Panc1 (cell line): ENCODE data around the gene PTGIS. TPM values are rescaled to one million over a fixed set of nuclear protein-coding genes. Genes with fewer than 3 reads are reported as not detected.

Experiments
- ATAC-seq: fragments of 200-7000 bp; cut with Tn5 transposase; 2 replicates; pipeline ENCODE4 v1.9.1; 2020; ENCODE audit warnings: mild to moderate bottlenecking, moderate library complexity
- BruUV-seq: library from RNA; stranded (reverse); fragments of 400-500 nt; replicated peaks from 2 replicates; lab custom pipeline; 2021; lab: Mats Ljungman, UMichigan
- CTCF ChIA-PET: fragments of 300-600 bp; sonication (Branson Sonifier 250); formaldehyde crosslinking; loops from one replicate; lab custom pipeline; 2022; ENCODE audit warnings: antibody characterized with exemption; lab: Charles Lee
- POLR2A ChIA-PET: fragments of 300-600 bp; sonication (Branson Sonifier 250); formaldehyde crosslinking; loops from one replicate; lab custom pipeline; 2022; ENCODE audit warnings: antibody characterized with exemption; lab: Charles Lee
- DNase-seq: peaks from one replicate; pipeline ENCODE4 v3.0.0-alpha.2; 2010; ENCODE audit warnings: low read depth, low spot score
- H3K27ac ChIP-seq: 2 replicates; pipeline ENCODE4 v1.5.1; 2011; ENCODE audit warnings: mild to moderate bottlenecking, low read length, inconsistent platforms
- H3K27me3 ChIP-seq: fragments of 200-500 bp; sonication (Bioruptor generic); 2 replicates; pipeline ENCODE4 v1.6.0; 2014; ENCODE audit warnings: low read length, inconsistent platforms; ENCODE audit not compliant: control insufficient read depth, insufficient read depth
- H3K36me3 ChIP-seq: fragments of 200-500 bp; sonication (Bioruptor generic); 2 replicates; pipeline ENCODE4 v1.5.1; 2014; ENCODE audit warnings: inconsistent platforms, mild to moderate bottlenecking, low read length, moderate library complexity; ENCODE audit not compliant: control insufficient read depth, insufficient read depth
- H3K4me1 ChIP-seq: 2 replicates; pipeline ENCODE4 v1.5.1; 2011; ENCODE audit warnings: inconsistent platforms, mild to moderate bottlenecking, low read length, moderate library complexity; ENCODE audit not compliant: control insufficient read depth, insufficient read depth
- H3K4me3 ChIP-seq, 2 experiments: 2 replicates each; pipeline ENCODE4 v1.5.1; 2011 to 2012; ENCODE audit warnings: low read depth in 2 of 2, low read length in 2 of 2, mild to moderate bottlenecking in 2 of 2, inconsistent platforms in 1 of 2, moderate library complexity in 1 of 2
- H3K9me3 ChIP-seq: fragments of 200-500 bp; sonication (Bioruptor generic); 2 replicates; pipeline ENCODE4 v1.5.1; 2014; ENCODE audit warnings: low read depth, mild to moderate bottlenecking, inconsistent platforms, low read length, moderate library complexity; ENCODE audit not compliant: control insufficient read depth, insufficient read depth
- POLR2AphosphoS5 ChIP-seq: IDR thresholded peaks from 2 replicates; pipeline ENCODE4 v1.6.1; 2012; ENCODE audit warnings: mild to moderate bottlenecking, low read depth, low read length, moderate library complexity
- SIN3A ChIP-seq: IDR thresholded peaks from 2 replicates; pipeline ENCODE4 v1.6.1; 2012; ENCODE audit warnings: low read depth, mild to moderate bottlenecking, low read length, moderate library complexity, borderline replicate concordance; ENCODE audit not compliant: insufficient read depth
- TCF7L2 ChIP-seq: IDR thresholded peaks from 2 replicates; pipeline ENCODE4 v1.6.1; 2011; ENCODE audit warnings: mild to moderate bottlenecking, low read depth, low read length, inconsistent platforms
- in situ Hi-C: cut with HindIII; loops from 2 replicates; pipeline ENCODE4 v1.10.0; 2016; ENCODE audit warnings: low sequenced_read_pairs, low pct_unique_long_range_greater_than_20kb
- intact Hi-C: fragments of 100-400 bp; cut with micrococcal nuclease; formaldehyde crosslinking; loops from one replicate; pipeline ENCODE4 v1.10.0; 2022; ENCODE audit not compliant: unreplicated experiment
- total RNA-seq: library from RNA; stranded (reverse); gene quantifications from one replicate; pipeline ENCODE4 v1.2.1, GENCODE V29; 2021; ENCODE audit not compliant: unreplicated experiment
- TF ChIP-seq, protein P1 (sequence below): fragments of 450-650 bp; IDR thresholded peaks from 2 replicates; pipeline ENCODE4 v1.5.1; 2017; ENCODE audit warnings: mild to moderate bottlenecking
- TF ChIP-seq, protein P2 (sequence below), 2 experiments: IDR thresholded peaks; 2 replicates each; pipeline ENCODE4 v1.6.1; 2011 to 2012; ENCODE audit warnings: low read depth in 2 of 2, control low read depth in 1 of 2, low read length in 1 of 2, mild to moderate bottlenecking in 1 of 2, moderate library complexity in 1 of 2; ENCODE audit not compliant: insufficient read depth in 1 of 2

PTGIS gene
- total RNA-seq, 1 experiment from 2014 or later = 4.4 TPM

DNA sequence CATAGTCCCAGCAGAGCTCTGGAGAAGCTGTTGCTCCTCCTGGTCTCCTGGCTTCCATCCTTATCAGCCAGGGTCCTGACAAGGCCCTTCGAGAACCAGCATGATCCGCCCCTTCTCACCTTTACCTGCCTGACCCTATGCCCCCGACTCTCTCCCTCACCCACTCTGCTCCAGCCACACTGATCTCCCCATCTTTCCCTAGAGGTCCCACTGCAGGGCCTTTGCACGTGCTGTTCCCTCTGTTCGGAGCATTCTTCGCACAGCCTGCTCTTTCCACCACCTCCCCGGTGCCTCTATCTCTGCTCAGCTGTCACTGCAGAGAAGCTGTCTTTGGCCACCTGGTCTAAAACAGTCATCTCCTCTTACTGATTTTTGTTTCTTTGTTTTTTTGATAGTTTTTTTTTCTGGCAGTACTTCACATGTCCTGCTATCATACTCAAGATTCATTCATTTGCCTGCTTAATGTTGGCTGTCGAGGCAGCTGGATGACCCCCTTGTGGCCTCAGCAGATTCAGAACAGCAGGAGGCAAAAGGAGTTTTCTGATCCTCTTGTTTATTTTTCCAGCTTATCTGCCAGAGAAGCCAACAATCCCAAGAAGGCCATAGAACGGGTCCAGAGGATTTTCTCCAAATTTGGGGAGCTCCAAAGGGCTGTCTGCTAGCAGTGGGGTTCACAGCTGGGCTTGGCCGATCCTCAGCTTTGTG is 1.6 kb upstream of the PTGIS start:
- CTCF ChIA-PET = interaction anchor here (0.6 kb wide), 2 partner anchors 308 to 324 kb away, joined by 4 to 10 read pairs; no protein-coding TSS in a partner anchor
- no peaks in the 10 kb centered on the region for H3K9me3 ChIP-seq
- in situ Hi-C loops = no loop called here
- peak overlapping the region; percentile 56; the same call in 1 of the 2 replicates for H3K27ac ChIP-seq
- BruUV-seq = no TSS peak
- H3K36me3 ChIP-seq = no peaks in the 10 kb centered on the region
- H3K4me1 ChIP-seq = peaks cover 25% of the 10 kb centered on the region
- no peak for DNase-seq
- no peaks in the 10 kb centered on the region for H3K27me3 ChIP-seq
- no peak for TF ChIP-seq SIN3A
- TF ChIP-seq, protein P1, sequence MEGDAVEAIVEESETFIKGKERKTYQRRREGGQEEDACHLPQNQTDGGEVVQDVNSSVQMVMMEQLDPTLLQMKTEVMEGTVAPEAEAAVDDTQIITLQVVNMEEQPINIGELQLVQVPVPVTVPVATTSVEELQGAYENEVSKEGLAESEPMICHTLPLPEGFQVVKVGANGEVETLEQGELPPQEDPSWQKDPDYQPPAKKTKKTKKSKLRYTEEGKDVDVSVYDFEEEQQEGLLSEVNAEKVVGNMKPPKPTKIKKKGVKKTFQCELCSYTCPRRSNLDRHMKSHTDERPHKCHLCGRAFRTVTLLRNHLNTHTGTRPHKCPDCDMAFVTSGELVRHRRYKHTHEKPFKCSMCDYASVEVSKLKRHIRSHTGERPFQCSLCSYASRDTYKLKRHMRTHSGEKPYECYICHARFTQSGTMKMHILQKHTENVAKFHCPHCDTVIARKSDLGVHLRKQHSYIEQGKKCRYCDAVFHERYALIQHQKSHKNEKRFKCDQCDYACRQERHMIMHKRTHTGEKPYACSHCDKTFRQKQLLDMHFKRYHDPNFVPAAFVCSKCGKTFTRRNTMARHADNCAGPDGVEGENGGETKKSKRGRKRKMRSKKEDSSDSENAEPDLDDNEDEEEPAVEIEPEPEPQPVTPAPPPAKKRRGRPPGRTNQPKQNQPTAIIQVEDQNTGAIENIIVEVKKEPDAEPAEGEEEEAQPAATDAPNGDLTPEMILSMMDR = no peak
- no peak for TF ChIP-seq POLR2AphosphoS5
- TF ChIP-seq, protein P2, sequence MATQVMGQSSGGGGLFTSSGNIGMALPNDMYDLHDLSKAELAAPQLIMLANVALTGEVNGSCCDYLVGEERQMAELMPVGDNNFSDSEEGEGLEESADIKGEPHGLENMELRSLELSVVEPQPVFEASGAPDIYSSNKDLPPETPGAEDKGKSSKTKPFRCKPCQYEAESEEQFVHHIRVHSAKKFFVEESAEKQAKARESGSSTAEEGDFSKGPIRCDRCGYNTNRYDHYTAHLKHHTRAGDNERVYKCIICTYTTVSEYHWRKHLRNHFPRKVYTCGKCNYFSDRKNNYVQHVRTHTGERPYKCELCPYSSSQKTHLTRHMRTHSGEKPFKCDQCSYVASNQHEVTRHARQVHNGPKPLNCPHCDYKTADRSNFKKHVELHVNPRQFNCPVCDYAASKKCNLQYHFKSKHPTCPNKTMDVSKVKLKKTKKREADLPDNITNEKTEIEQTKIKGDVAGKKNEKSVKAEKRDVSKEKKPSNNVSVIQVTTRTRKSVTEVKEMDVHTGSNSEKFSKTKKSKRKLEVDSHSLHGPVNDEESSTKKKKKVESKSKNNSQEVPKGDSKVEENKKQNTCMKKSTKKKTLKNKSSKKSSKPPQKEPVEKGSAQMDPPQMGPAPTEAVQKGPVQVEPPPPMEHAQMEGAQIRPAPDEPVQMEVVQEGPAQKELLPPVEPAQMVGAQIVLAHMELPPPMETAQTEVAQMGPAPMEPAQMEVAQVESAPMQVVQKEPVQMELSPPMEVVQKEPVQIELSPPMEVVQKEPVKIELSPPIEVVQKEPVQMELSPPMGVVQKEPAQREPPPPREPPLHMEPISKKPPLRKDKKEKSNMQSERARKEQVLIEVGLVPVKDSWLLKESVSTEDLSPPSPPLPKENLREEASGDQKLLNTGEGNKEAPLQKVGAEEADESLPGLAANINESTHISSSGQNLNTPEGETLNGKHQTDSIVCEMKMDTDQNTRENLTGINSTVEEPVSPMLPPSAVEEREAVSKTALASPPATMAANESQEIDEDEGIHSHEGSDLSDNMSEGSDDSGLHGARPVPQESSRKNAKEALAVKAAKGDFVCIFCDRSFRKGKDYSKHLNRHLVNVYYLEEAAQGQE (IDR thresholded peaks at IDR 0.05; ENCODE audit: insufficient read depth in 1 of 2, low read depth in 2 of 2, low read length in 1 of 2) = no peak
- TF ChIP-seq TCF7L2 = no peak
- no peak; the same call in 1 of the 2 replicates for ATAC-seq
- POLR2A ChIA-PET = interaction anchor here (0.6 kb wide), 1 partner anchor 8 kb away, joined by 4 read pairs; no protein-coding TSS in a partner anchor
- H3K4me3 ChIP-seq = no peak overlapping the region
- intact Hi-C loops = no loop called here

DNA sequence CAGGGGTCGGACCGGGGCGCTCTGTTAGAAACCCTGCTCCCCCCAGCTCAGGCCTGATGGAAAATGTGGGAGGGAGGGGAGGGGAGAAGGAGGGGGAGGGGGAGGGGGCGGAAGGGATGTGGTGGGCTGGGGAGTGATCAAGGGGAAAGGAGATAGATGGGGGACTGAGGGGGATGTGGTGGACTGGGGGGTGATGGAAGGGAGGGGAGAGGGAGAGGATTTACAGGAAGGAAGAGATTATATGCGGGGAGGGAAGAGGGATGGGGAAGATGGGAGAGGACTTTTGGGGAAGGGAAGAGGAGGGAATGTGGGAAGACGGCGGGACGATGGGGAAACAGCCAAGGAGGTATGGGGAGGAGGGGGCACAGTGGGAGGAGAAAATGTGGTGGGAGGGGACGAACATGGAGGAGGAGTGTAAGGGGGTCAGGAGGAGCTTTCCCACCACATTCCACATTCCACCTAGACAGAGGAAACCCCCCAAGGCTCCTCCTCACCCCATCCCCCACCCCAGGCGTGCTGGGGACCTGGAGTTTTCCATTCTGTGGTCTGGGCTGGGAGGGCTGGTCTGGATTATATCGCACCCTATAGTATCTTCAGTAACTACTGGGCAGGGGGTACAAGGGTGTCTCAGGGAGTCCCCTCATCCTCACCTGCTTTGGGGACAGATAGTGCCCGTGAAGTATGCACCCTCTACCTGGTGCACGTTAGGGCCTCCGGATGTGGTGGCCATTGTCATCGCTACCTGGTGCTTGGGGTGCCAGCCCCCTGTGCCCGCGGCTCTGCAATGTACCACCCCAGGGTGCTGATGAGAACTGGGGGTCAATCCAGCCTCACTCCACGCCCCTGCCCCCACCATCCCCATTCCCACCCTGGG is 578 bp upstream of the PTGIS start:
- CTCF ChIA-PET = no interaction called here
- no peak for ATAC-seq
- DNase-seq = no peak
- in situ Hi-C loops = no loop called here
- POLR2A ChIA-PET = interaction anchor here (0.6 kb wide), 1 partner anchor 9 kb away, joined by 4 read pairs; no protein-coding TSS in a partner anchor
- Histone ChIP-seq H3K36me3 (no peaks in the 10 kb centered on the region), H3K27ac (no peak overlapping the region), H3K4me1 (peaks cover 25% of the 10 kb centered on the region), H3K27me3 (no peaks in the 10 kb centered on the region), H3K9me3 (no peaks in the 10 kb centered on the region), H3K4me3 (no peak overlapping the region)
- intact Hi-C loops = no loop called here
- BruUV-seq = no TSS peak
- TF ChIP-seq, protein P1 = no peak
- TF ChIP-seq, protein P2 (IDR thresholded peaks at IDR 0.05; ENCODE audit: insufficient read depth in 1 of 2, low read depth in 2 of 2, low read length in 1 of 2) = no peak
- TF ChIP-seq TCF7L2 = no peak
- TF ChIP-seq POLR2AphosphoS5 = no peak
- TF ChIP-seq SIN3A = no peak
